ENCODE measurements around the gene RPL32.
"Not testable (repeated sequence)": the region's sequence is repeated elsewhere in the genome, so short reads cannot be mapped to it uniquely, and the experiment has no call there.

RPL32 gene

DNA sequence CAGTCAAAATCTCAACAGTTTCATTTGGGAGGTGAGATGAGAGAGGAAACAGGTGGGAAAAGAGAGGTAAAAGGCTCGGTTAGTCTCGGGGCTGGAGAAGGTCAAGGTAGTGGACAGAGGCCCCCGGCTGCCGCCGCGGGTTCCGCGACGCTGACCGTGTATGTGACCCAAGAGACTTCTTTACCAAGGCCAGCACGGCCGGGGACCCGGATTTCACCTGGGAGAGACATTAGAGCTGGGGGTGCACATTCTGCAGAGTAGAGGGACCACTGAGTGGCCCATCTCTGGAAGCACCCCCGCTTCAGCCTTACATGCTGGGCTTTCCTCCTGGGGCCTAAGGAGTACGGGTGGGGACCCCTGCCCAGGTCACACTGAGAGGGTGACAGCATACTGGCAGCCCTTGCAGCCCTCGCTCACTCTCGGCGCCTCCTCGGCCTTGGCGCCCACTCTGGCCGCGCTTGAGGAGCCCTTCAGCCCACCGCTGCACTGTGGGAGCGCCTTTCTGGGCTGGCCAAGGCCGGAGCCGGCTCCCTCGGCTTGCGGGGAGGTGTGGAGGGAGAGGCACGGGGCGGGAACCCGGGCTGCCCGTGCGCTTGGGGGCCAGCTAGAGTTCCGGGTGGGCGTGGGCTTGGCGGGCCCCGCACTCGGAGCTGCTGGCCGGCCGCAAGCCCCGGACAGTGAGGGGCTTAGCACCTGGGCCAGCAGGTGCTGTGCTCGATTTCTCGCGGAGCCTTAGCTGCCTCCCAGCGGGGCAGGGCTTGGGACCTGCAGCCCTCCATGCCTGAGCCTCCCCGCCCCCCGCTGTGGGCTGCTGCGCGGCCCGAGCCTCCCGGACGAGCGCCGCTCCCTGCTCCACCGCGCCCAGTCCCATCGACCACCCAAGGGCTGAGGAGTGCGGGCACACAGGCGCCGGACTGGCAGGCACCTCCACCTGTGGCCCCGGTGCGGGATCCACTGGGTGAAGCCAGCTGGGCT lies 41.3 kb upstream of the RPL32 start:
- no peaks in the 10 kb centered on the region for H3K36me3 ChIP-seq (ENCODE audit: control insufficient read depth in 2 of 2, insufficient read depth in 1 of 2, low read length in 2 of 2)
- no peaks in the 10 kb centered on the region for H3K9me3 ChIP-seq (ENCODE audit: control insufficient read depth, insufficient read depth, low read depth, low read length)
- H3K27ac ChIP-seq (ENCODE audit: extremely low read depth, low read depth, low read length) = no peak overlapping the region
- ChIA-PET CTCF (interaction anchor here (0.7 to 2.0 kb wide), 2 partner anchors 9 to 118 kb away, joined by 3 to 8 read pairs; no protein-coding TSS in a partner anchor), POLR2A (no interaction called here)
- no peak overlapping the region for H3K4me3 ChIP-seq (ENCODE audit: low read depth, low read length)
- no peaks in the 10 kb centered on the region for H3K4me1 ChIP-seq (ENCODE audit: control insufficient read depth, insufficient read depth, low read length)
- TF ChIP-seq OSR2 (tag by site-specific recombination; IDR thresholded peaks at IDR 0.05) (no peak), ZNF658 (tag by site-specific recombination; IDR thresholded peaks at IDR 0.05) (no peak), ZNF174 (tag by site-specific recombination; IDR thresholded peaks at IDR 0.05) (no peak), MEIS1 (CRISPR knock-in tag; IDR thresholded peaks at IDR 0.05; ENCODE audit: borderline replicate concordance) (no peak), ZNF549 (tag by site-specific recombination; IDR thresholded peaks at IDR 0.05) (no peak), ZNF341 (tag by site-specific recombination; IDR thresholded peaks at IDR 0.05; ENCODE audit: low read depth) (no peak), ZNF560 (tag by site-specific recombination; IDR thresholded peaks at IDR 0.05; ENCODE audit: borderline replicate concordance) (no peak), ZNF843 (tag by site-specific recombination; IDR thresholded peaks at IDR 0.05) (no peak), ZBTB20 (tag by site-specific recombination; IDR thresholded peaks at IDR 0.05) (no peak), ZNF521 (tag by site-specific recombination; IDR thresholded peaks at IDR 0.05) (no peak), ZNF202 (tag by site-specific recombination; IDR thresholded peaks at IDR 0.05; ENCODE audit: borderline replicate concordance) (no peak), ZBTB21 (tag by site-specific recombination; IDR thresholded peaks at IDR 0.05) (no peak)
- TF ChIP-seq, protein P1, sequence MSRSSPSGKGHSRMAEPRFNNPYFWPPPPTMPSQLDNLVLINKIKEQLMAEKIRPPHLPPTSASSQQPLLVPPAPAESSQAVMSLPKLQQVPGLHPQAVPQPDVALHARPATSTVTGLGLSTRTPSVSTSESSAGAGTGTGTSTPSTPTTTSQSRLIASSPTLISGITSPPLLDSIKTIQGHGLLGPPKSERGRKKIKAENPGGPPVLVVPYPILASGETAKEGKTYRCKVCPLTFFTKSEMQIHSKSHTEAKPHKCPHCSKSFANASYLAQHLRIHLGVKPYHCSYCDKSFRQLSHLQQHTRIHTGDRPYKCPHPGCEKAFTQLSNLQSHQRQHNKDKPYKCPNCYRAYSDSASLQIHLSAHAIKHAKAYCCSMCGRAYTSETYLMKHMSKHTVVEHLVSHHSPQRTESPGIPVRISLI (tag by site-specific recombination; IDR thresholded peaks at IDR 0.05) = no peak
- TF ChIP-seq, protein P2, sequence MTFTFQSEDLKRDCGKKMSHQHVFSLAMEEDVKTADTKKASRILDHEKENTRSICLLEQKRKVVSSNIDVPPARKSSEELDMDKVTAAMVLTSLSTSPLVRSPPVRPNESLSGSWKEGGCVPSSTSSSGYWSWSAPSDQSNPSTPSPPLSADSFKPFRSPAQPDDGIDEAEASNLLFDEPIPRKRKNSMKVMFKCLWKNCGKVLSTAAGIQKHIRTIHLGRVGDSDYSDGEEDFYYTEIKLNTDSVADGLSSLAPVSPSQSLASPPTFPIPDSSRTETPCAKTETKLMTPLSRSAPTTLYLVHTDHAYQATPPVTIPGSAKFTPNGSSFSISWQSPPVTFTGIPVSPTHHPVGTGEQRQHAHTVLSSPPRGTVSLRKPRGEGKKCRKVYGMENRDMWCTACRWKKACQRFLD (tag by site-specific recombination; IDR thresholded peaks at IDR 0.05) = no peak
- TF ChIP-seq, protein P3, sequence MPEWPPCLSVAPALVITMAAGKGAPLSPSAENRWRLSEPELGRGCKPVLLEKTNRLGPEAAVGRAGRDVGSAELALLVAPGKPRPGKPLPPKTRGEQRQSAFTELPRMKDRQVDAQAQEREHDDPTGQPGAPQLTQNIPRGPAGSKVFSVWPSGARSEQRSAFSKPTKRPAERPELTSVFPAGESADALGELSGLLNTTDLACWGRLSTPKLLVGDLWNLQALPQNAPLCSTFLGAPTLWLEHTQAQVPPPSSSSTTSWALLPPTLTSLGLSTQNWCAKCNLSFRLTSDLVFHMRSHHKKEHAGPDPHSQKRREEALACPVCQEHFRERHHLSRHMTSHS (tag by site-specific recombination; IDR thresholded peaks at IDR 0.05) = no peak
- TF ChIP-seq, protein P4, sequence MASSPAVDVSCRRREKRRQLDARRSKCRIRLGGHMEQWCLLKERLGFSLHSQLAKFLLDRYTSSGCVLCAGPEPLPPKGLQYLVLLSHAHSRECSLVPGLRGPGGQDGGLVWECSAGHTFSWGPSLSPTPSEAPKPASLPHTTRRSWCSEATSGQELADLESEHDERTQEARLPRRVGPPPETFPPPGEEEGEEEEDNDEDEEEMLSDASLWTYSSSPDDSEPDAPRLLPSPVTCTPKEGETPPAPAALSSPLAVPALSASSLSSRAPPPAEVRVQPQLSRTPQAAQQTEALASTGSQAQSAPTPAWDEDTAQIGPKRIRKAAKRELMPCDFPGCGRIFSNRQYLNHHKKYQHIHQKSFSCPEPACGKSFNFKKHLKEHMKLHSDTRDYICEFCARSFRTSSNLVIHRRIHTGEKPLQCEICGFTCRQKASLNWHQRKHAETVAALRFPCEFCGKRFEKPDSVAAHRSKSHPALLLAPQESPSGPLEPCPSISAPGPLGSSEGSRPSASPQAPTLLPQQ (tag by site-specific recombination; IDR thresholded peaks at IDR 0.05) = no peak
- TF ChIP-seq, protein P5, sequence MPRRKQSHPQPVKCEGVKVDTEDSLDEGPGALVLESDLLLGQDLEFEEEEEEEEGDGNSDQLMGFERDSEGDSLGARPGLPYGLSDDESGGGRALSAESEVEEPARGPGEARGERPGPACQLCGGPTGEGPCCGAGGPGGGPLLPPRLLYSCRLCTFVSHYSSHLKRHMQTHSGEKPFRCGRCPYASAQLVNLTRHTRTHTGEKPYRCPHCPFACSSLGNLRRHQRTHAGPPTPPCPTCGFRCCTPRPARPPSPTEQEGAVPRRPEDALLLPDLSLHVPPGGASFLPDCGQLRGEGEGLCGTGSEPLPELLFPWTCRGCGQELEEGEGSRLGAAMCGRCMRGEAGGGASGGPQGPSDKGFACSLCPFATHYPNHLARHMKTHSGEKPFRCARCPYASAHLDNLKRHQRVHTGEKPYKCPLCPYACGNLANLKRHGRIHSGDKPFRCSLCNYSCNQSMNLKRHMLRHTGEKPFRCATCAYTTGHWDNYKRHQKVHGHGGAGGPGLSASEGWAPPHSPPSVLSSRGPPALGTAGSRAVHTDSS (tag by site-specific recombination; IDR thresholded peaks at IDR 0.05) = no peak
- TF ChIP-seq, protein P6, sequence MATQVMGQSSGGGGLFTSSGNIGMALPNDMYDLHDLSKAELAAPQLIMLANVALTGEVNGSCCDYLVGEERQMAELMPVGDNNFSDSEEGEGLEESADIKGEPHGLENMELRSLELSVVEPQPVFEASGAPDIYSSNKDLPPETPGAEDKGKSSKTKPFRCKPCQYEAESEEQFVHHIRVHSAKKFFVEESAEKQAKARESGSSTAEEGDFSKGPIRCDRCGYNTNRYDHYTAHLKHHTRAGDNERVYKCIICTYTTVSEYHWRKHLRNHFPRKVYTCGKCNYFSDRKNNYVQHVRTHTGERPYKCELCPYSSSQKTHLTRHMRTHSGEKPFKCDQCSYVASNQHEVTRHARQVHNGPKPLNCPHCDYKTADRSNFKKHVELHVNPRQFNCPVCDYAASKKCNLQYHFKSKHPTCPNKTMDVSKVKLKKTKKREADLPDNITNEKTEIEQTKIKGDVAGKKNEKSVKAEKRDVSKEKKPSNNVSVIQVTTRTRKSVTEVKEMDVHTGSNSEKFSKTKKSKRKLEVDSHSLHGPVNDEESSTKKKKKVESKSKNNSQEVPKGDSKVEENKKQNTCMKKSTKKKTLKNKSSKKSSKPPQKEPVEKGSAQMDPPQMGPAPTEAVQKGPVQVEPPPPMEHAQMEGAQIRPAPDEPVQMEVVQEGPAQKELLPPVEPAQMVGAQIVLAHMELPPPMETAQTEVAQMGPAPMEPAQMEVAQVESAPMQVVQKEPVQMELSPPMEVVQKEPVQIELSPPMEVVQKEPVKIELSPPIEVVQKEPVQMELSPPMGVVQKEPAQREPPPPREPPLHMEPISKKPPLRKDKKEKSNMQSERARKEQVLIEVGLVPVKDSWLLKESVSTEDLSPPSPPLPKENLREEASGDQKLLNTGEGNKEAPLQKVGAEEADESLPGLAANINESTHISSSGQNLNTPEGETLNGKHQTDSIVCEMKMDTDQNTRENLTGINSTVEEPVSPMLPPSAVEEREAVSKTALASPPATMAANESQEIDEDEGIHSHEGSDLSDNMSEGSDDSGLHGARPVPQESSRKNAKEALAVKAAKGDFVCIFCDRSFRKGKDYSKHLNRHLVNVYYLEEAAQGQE (tag by site-specific recombination; IDR thresholded peaks at IDR 0.05) = no peak

DNA sequence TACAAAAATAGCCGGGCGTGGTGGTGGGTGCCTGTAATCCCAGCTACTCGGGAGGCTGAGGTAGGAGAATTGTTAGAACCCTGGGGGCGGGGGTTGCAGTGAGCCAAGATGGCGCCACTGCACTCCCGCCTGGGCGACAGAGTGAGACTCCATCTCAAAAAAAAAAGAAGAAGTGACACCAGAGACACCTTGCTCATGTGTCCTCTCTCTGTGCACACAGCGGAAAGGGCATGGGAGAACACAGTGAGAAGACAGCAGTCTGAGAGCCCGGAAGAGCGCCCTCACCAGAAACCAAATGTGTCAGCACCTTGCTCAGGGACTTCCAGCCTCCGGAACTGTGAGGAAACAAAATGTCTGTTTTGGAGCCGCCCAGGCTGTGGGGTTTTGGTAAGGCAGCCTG lies 40.5 kb upstream of the RPL32 start:
- POLR2A ChIA-PET; H3K27ac ChIP-seq (ENCODE audit: extremely low read depth, low read depth, low read length); H3K9me3 ChIP-seq (ENCODE audit: control insufficient read depth, insufficient read depth, low read depth, low read length); H3K4me1 ChIP-seq (ENCODE audit: control insufficient read depth, insufficient read depth, low read length); H3K4me3 ChIP-seq (ENCODE audit: low read depth, low read length); H3K36me3 ChIP-seq (ENCODE audit: control insufficient read depth in 2 of 2, insufficient read depth in 1 of 2, low read length in 2 of 2): not testable (repeated sequence)
- CTCF ChIA-PET = interaction anchor here (0.7 kb wide), 1 partner anchor 119 kb away, joined by 3 read pairs; no protein-coding TSS in a partner anchor
